ENCODE results near the gene STIP1. TPM values are rescaled to one million over a fixed set of nuclear protein-coding genes. Genes with fewer than 3 reads are reported as not detected.
A peak's percentile ranks its signal among the peaks of the same experiment; 100 is the strongest.

Gene STIP1
- total RNA-seq, 1 experiment from 2014 or later, result 338 TPM

DNA sequence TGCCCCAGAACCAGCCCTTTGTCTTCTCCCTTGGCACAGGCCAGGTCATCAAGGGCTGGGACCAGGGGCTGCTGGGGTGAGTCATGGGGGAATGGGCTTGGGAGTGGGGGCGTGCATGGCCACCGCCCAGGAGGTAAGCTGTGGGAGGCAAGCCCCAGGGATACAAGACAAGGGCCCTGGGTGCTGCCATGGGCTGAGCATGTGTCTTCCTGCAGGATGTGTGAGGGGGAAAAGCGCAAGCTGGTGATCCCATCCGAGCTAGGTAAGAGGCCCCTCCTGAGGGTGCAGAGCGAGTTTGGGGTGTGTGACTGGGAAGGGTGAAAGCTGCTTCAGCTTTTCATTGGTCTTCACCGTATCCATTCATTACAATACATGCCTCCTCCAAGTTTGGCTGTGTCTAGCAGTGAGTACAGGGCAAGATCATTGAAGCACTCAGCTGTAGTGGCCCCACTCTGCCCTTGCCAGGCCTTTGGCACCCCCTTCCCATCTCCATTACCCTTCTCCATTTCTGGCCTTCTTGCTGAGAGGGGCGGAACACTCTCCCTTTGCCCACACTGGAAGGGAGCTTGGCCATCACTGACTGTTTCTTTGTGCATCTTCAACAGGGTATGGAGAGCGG lies 57.4 kb downstream of the STIP1 start:
- WGBS (ENCODE audit: extremely low coverage, insufficient read length, low lambda C conversion rate), result no CpG with 5 or more reads among the region's 8 CpGs
- Histone ChIP-seq H2AFZ (ENCODE audit: low read length) (no peak overlapping the region), H3K14ac (ENCODE audit: insufficient read depth, low read length) (no peak overlapping the region), H3K18ac (ENCODE audit: insufficient read length, low read depth, low read length) (no peak overlapping the region), H2BK12ac (ENCODE audit: insufficient read length, low read depth, low read length) (no peak overlapping the region), H3K56ac (ENCODE audit: insufficient read length, low read depth, low read length) (no peak overlapping the region), H2BK5ac (ENCODE audit: insufficient read length, low read length) (no peak overlapping the region), H2BK120ac (ENCODE audit: low read depth, low read length, poor library complexity, severe bottlenecking) (no peak overlapping the region), H3K79me2 (ENCODE audit: insufficient read depth, low read length) (peaks cover 9% of the 10 kb centered on the region; the same call in 1 of the 2 replicates), H4K91ac (ENCODE audit: insufficient read length, low read depth, low read length) (no peak overlapping the region), H3K23me2 (ENCODE audit: insufficient read length, low read depth, low read length, poor library complexity, severe bottlenecking) (peaks cover 21% of the 10 kb centered on the region), H4K20me1 (ENCODE audit: control insufficient read depth, insufficient read depth, insufficient read length) (no peaks in the 10 kb centered on the region), H3T11ph (ENCODE audit: low read length) (no peak overlapping the region), H3K27me3 (ENCODE audit: insufficient read depth, low read length) (no peaks in the 10 kb centered on the region), H2BK20ac (ENCODE audit: low read depth, low read length, poor library complexity, severe bottlenecking) (no peak overlapping the region), H2BK15ac (ENCODE audit: low read depth, low read length) (no peak overlapping the region), H3K23ac (ENCODE audit: insufficient read length, low read depth, low read length) (no peak overlapping the region), H3K4ac (ENCODE audit: low read depth, low read length) (no peak overlapping the region), H3K4me1 (ENCODE audit: insufficient read depth, low read length) (no peaks in the 10 kb centered on the region), H3K27ac (ENCODE audit: insufficient read length, low read depth, low read length) (no peak overlapping the region), H3K4me2 (ENCODE audit: insufficient read depth, insufficient read length, low read length) (no peak overlapping the region), H4K8ac (replicated peaks; ENCODE audit: insufficient read length, low read depth, low read length) (no peak overlapping the region), H3K79me1 (ENCODE audit: insufficient read depth, low read depth, low read length, poor library complexity, severe bottlenecking) (no peaks in the 10 kb centered on the region), H4K5ac (ENCODE audit: insufficient read length, low read depth, low read length) (no peak overlapping the region), H3K9ac (ENCODE audit: extremely low read depth, insufficient read length, low read length) (no peak overlapping the region), H3K9me3 (ENCODE audit: control insufficient read depth, low read depth, low read length) (no peaks in the 10 kb centered on the region), H2AK5ac (ENCODE audit: insufficient read length, low read length) (no peak overlapping the region)
- peaks cover 28 to 35% of the 10 kb centered on the region in 2 experiments for H3K4me1 Mint-ChIP-seq
- no peaks in the 10 kb centered on the region for H3K27me3 Mint-ChIP-seq (ENCODE audit: low read depth)
- H3K9me3 Mint-ChIP-seq, result no peaks in the 10 kb centered on the region; a peak in 1 of 5 replicates
- H3K4me3 Mint-ChIP-seq, result peak overlapping the region; percentile 85 to 93
- no peak for DNase-seq
- peaks cover 13 to 31% (median 17%) of the 10 kb centered on the region in 3 experiments for H3K36me3 Mint-ChIP-seq (ENCODE audit: insufficient read depth in 1 of 3, low read depth in 3 of 3)
- TF ChIP-seq CTCF (conservative IDR thresholded peaks at IDR 0.05), result no peak
- H3K27ac Mint-ChIP-seq, result peak overlapping the region; percentile 40 to 86 (median 75); a peak in 4 of 7 replicates

Data from H9 (cell line).